ENCODE data around the gene KRTAP4-6. TPM values are rescaled to one million over a fixed set of nuclear protein-coding genes. Genes with fewer than 3 reads are reported as not detected.

The KRTAP4-6 gene
- total and polyA plus RNA-seq, 2 of the 8 experiments (the other 6 are each of a cell fraction or from before 2014, with no cell fraction given): not detected

- Histone ChIP-seq H3K23me2 (ENCODE audit: low read depth, low read length) (no peaks in the 10 kb centered on the region), H4K8ac (ENCODE audit: extremely low read depth, insufficient read depth, low read length) (no peak overlapping the region), H2BK15ac (ENCODE audit: low read length) (no peak overlapping the region), H2BK12ac (ENCODE audit: low read depth, low read length) (no peak overlapping the region), H3K23ac (ENCODE audit: insufficient read length) (no peak overlapping the region), H3K9ac (replicated peaks in 1 of 4; ENCODE audit: extremely low read depth in 1 of 4, low read depth in 3 of 4, low read length in 3 of 4) (no peak overlapping the region), H2AFZ (ENCODE audit: low read length) (no peak overlapping the region), H3K27ac (ENCODE audit: low read depth, low read length) (no peak overlapping the region), H2BK5ac (ENCODE audit: low read depth, low read length) (no peak overlapping the region), H4K91ac (replicated peaks; ENCODE audit: insufficient read length, low read length) (no peak overlapping the region), H3K4me1 (replicated peaks in 1 of 4; ENCODE audit: control insufficient read depth in 3 of 4, insufficient read depth in 4 of 4, low read length in 3 of 4) (peaks cover 2 to 10% (median 6%) of the 10 kb centered on the region in 4 experiments; a peak in 5 of 7 replicates), H3K4ac (replicated peaks; ENCODE audit: insufficient read length, low read depth, low read length) (no peak overlapping the region), H3K56ac (replicated peaks; ENCODE audit: insufficient read length, low read depth, low read length) (no peak overlapping the region), H3K18ac (ENCODE audit: extremely low read depth, low read length) (no peak overlapping the region), H3K9me3 (ENCODE audit: insufficient read depth in 2 of 2, low read depth in 1 of 2, low read length in 1 of 2) (no peaks in the 10 kb centered on the region), H3K36me3 (ENCODE audit: control insufficient read depth in 2 of 4, insufficient read depth in 4 of 4, low read length in 3 of 4) (no peaks in the 10 kb centered on the region), H3K79me1 (ENCODE audit: low read depth, low read length) (no peaks in the 10 kb centered on the region), H2AK5ac (ENCODE audit: low read depth, low read length) (no peak overlapping the region), H2BK120ac (replicated peaks; ENCODE audit: low read depth, low read length) (no peak overlapping the region), H3K27me3 (replicated peaks in 1 of 4; ENCODE audit: control insufficient read depth in 3 of 4, extremely low read depth in 1 of 4, insufficient read depth in 3 of 4, low read length in 3 of 4) (no peaks in the 10 kb centered on the region), H4K5ac (ENCODE audit: insufficient read length, low read depth, low read length) (no peak overlapping the region), H2BK20ac (ENCODE audit: low read length) (no peak overlapping the region), H3K14ac (ENCODE audit: insufficient read length) (no peak overlapping the region), H3K4me3 (ENCODE audit: extremely low read depth in 1 of 4, insufficient read depth in 2 of 4, low read depth in 3 of 4, low read length in 4 of 4) (no peak overlapping the region), H3K4me2 (ENCODE audit: insufficient read depth in 1 of 2, low read depth in 2 of 2, low read length in 2 of 2) (no peak overlapping the region), H4K20me1 (replicated peaks in 1 of 2; ENCODE audit: control insufficient read depth in 1 of 2, insufficient read depth in 2 of 2, low read length in 2 of 2) (no peaks in the 10 kb centered on the region), H3K79me2 (ENCODE audit: control insufficient read depth in 1 of 2, insufficient read depth in 2 of 2, low read length in 2 of 2) (no peaks in the 10 kb centered on the region)
- no peak for FAIRE-seq
- TF ChIP-seq CREB1 (IDR thresholded peaks at IDR 0.05) (no peak), NANOG (IDR thresholded peaks at IDR 0.05; ENCODE audit: insufficient read depth, low read depth, low read length, poor library complexity, severe bottlenecking) (no peak), POLR2AphosphoS5 (IDR thresholded peaks at IDR 0.05; ENCODE audit: low read depth, low read length) (no peak), HDAC6 (IDR thresholded peaks at IDR 0.05; ENCODE audit: low read depth, low read length) (no peak), POLR2A (IDR thresholded peaks at IDR 0.05; ENCODE audit: control extremely low read depth in 1 of 2, low read depth in 2 of 2, low read length in 2 of 2) (no peak)
- POLR2A ChIA-PET (ENCODE audit: partially characterized antibody): no interaction called here
- DNase-seq (ENCODE audit: low read depth in 1 of 2, low spot score in 2 of 2): no peak
- CTCF ChIA-PET (ENCODE audit: partially characterized antibody): no interaction called here
- 94% methylated on average over 1 of the region's 1 CpG; no CpG with 5 or more reads in 1 of the 2 experiments for WGBS, 2 experiments (ENCODE audit: extremely low coverage in 1 of 2, insufficient coverage in 1 of 2, insufficient read length in 1 of 2, insufficient replicate concordance in 2 of 2, low coverage in 1 of 2, low lambda C conversion rate in 2 of 2, missing lambda C conversion rate in 1 of 2)
Measured at GRCh38 chr17:41103896-41104295, 36.4 kb downstream of the KRTAP4-6 start.

Data from H1 (cell line).